ENCODE measurements around the gene MORN5. TPM values are rescaled to one million over a fixed set of nuclear protein-coding genes. Genes with fewer than 3 reads are reported as not detected.

Gene MORN5
- total and polyA plus RNA-seq, 10 donors, result 1.4 TPM; not detected in 9

DNA sequence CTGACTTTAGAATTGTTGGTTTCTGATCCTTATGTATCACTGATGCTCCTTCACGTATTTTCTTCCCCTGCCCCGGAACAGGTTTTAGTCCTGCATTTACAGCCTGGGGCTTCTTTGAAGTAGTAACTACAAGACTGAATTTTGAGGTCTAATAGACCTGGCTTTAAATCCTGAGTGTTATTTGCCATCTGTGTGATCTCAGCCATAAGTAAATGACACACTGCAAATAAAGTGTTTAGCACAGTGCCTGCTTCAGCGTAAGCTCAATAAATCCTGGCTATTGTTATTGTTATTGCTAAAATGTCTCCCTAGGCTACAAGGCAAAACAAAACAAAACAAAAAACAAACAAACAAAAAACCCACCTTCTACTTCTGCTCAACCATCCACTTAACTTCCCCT lies 84.6 kb downstream of the MORN5 start:
- intact Hi-C loops (cut with DNase I; ENCODE audit: low total_unique reads), result no loop called here
- TF ChIP-seq, protein P1, sequence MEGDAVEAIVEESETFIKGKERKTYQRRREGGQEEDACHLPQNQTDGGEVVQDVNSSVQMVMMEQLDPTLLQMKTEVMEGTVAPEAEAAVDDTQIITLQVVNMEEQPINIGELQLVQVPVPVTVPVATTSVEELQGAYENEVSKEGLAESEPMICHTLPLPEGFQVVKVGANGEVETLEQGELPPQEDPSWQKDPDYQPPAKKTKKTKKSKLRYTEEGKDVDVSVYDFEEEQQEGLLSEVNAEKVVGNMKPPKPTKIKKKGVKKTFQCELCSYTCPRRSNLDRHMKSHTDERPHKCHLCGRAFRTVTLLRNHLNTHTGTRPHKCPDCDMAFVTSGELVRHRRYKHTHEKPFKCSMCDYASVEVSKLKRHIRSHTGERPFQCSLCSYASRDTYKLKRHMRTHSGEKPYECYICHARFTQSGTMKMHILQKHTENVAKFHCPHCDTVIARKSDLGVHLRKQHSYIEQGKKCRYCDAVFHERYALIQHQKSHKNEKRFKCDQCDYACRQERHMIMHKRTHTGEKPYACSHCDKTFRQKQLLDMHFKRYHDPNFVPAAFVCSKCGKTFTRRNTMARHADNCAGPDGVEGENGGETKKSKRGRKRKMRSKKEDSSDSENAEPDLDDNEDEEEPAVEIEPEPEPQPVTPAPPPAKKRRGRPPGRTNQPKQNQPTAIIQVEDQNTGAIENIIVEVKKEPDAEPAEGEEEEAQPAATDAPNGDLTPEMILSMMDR (IDR thresholded peaks at IDR 0.05 in 8 of 11, conservative IDR thresholded peaks at IDR 0.05 in 3 of 11), result no peak
- no peak for TF ChIP-seq POLR2A (IDR thresholded peaks at IDR 0.05)
- TF ChIP-seq POLR2AphosphoS5 (IDR thresholded peaks at IDR 0.05), result no peak
- peaks cover 6 to 100% (median 91%) of the 10 kb centered on the region in 6 donors for H3K36me3 ChIP-seq
- H3K27me3 ChIP-seq (replicated peaks in 1 of 7), result no peaks in the 10 kb centered on the region
- peaks cover 0 to 6% (median 0%) of the 10 kb centered on the region in 6 donors for H3K4me1 ChIP-seq
- H3K4me3 ChIP-seq, result no peak overlapping the region
- 96 to 99% (median 97%) methylated on average over 3 of the region's 3 CpGs for WGBS, 5 donors
- H3K27ac ChIP-seq, result no peak overlapping the region
- DNase-seq, result no peak
- no peaks in the 10 kb centered on the region for H3K9me3 ChIP-seq

DNA sequence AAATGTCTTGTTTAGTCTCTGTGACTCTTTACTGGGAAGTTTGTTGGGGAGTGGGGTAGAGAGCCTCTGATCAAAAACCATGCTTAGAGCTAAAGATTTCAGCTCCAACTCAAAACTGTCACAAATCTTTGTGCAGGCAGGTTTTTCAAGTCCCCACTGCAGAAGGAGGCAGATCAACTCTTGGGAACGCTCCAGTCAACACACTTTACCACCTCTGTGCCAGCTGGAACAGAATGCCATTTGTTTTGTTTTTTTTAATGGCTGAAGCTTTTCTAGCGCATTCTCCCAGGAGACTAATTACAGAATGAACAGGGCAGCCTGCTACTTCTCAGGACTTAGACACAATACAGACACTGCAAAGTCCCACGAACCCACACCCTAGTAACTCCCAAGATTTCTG lies 87.0 kb downstream of the MORN5 start:
- no peaks in the 10 kb centered on the region for H3K27me3 ChIP-seq (replicated peaks in 1 of 7)
- 96 to 99% (median 98%) methylated on average over 3 of the region's 3 CpGs for WGBS, 5 donors

DNA sequence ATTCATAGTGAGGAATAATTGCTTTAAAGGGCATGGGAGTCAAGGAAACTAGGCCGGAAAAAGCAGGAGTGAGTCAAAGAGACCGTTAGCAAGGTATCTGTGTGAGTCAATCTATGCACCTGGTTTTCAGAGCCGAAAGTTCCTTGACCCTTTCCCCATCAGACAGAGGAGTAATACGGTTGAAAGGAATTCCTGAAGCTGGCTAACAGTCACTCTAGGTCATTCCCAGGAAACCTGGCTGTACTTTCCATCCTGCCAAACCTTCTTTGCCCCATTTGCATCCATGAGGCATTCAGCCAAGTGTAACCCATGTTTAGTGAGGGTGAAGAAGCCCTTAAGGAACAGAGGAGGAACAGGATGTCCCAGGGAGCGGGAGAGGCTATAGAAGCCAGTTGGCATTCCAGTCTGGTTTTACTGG lies 88.7 kb downstream of the MORN5 start:
- Histone ChIP-seq H3K4me1 (peaks cover 0 to 17% (median 1%) of the 10 kb centered on the region in 6 donors), H3K27ac (no peak overlapping the region), H3K27me3 (replicated peaks in 1 of 7) (no peaks in the 10 kb centered on the region), H3K4me3 (no peak overlapping the region), H3K36me3 (peaks cover 7 to 100% (median 81%) of the 10 kb centered on the region in 6 donors), H3K9me3 (no peaks in the 10 kb centered on the region)
- TF ChIP-seq, protein P1 (IDR thresholded peaks at IDR 0.05 in 8 of 11, conservative IDR thresholded peaks at IDR 0.05 in 3 of 11), result no peak
- TF ChIP-seq POLR2A (IDR thresholded peaks at IDR 0.05) (no peak), POLR2AphosphoS5 (IDR thresholded peaks at IDR 0.05) (no peak)
- no peak for DNase-seq
- intact Hi-C loops (cut with DNase I; ENCODE audit: low total_unique reads), result no loop called here
- 77 to 96% (median 82%) methylated on average over 5 of the region's 5 CpGs for WGBS, 5 donors

More for the DNA sequence above, 87.0 kb downstream of the MORN5 start:
- no peaks in the 10 kb centered on the region for H3K9me3 ChIP-seq
- H3K27ac ChIP-seq, result no peak overlapping the region
- TF ChIP-seq, protein P1 (IDR thresholded peaks at IDR 0.05 in 8 of 11, conservative IDR thresholded peaks at IDR 0.05 in 3 of 11), result no peak
- peaks cover 10 to 100% (median 92%) of the 10 kb centered on the region in 6 donors for H3K36me3 ChIP-seq
- intact Hi-C loops (cut with DNase I; ENCODE audit: low total_unique reads), result no loop called here
- peaks cover 0 to 6% (median 0%) of the 10 kb centered on the region in 6 donors for H3K4me1 ChIP-seq
- no peak for DNase-seq
- H3K4me3 ChIP-seq, result no peak overlapping the region

Small RNA genes lying within 50 kb of the gene (microRNA-seq; reads per million reads assigned to microRNA genes)
- gene MIR4478, result 0 reads per million in 3 donors

Small RNA genes lying within 50 kb of the gene (small RNA-seq; reads per million reads assigned to genes)
- gene MIR4478, result 0 reads per million in 4 donors

Other genes with a start within 250 kb of the MORN5 start
- 10 to 100 TPM in 3 of 7 donors, 1 to 10 TPM in 4; 6.9 to 12.8 (median 9.5) TPM for gene TTLL11, start 66.6 kb upstream of the MORN5 start, total RNA-seq
- gene TTLL11, start 66.6 kb upstream of the MORN5 start, polyA plus RNA-seq, result 1 to 10 TPM; 1.6 to 5.1 (median 3.0) TPM
- gene NDUFA8, start 129 bp upstream of the MORN5 start, total RNA-seq, result 10 to 100 TPM; 27.8 to 32.7 (median 29.2) TPM
- 10 to 100 TPM; 47.6 to 72.7 (median 66.3) TPM for gene NDUFA8, start 129 bp upstream of the MORN5 start, polyA plus RNA-seq
- 1 to 10 TPM in 1 of 7 donors, under 1 TPM in 3, not detected in 3; 0.40 to 1.3 (median 0.46) TPM for gene LHX6, start 69.0 kb downstream of the MORN5 start, total RNA-seq
- under 1 TPM; 0.04 to 0.12 (median 0.10) TPM for gene LHX6, start 69.0 kb downstream of the MORN5 start, polyA plus RNA-seq
- 10 to 100 TPM; 10.0 to 21.5 (median 18.1) TPM for gene RBM18, start 104.9 kb downstream of the MORN5 start, total RNA-seq
- gene RBM18, start 104.9 kb downstream of the MORN5 start, polyA plus RNA-seq, result 1 to 10 TPM; 4.2 to 7.5 (median 6.8) TPM
- 10 to 100 TPM; 30.9 to 44.8 (median 39.7) TPM for gene MRRF, start 105.0 kb downstream of the MORN5 start, total RNA-seq
- 10 to 100 TPM; 23.1 to 29.6 (median 24.7) TPM for gene MRRF, start 105.0 kb downstream of the MORN5 start, polyA plus RNA-seq
- gene PTGS1, start 211.1 kb downstream of the MORN5 start, total RNA-seq, result 10 to 100 TPM; 13.6 to 18.6 (median 15.3) TPM
- 1 to 10 TPM; 2.8 to 5.9 (median 4.9) TPM for gene PTGS1, start 211.1 kb downstream of the MORN5 start, polyA plus RNA-seq

All from spleen (tissue), 11 donors.